Measurements from ENCODE around the gene SF3B6.

DNA sequence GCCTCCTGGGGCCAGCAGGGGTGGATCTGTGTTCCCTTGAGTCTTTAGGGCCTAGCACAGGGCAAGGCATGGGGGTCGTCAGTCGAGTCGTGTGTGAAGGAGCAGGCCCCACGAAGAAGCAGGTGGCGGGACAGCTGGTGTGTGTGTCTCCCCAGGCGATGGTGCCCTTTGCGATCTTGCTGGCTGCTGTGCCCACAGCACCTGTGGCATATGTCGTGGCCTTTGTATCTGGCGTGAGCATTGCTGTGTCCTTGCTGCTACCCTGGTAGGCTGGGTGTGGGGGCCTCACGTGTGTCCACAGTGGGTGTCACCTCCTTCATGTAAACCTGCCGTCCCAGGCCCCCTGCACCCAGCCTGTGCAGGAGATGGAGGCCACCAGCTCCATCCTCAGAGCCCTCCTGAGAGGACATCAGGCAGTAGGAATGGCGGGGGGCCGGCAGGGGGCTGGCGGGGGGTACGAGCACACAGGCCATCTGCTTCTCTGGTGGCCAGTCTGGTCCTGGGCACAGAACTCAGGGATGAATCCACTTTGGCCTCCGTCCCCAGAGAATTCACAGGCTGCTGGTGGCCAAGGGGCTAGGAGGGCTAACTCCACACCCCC, 53.1 kb downstream of the SF3B6 start:
- TF ChIP-seq CTCF (conservative IDR thresholded peaks at IDR 0.05; ENCODE audit: low read depth in 2 of 2) (no peak), STAT1 (IDR thresholded peaks at IDR 0.05; ENCODE audit: unreplicated experiment) (no peak), EZH2 (IDR thresholded peaks at IDR 0.05; ENCODE audit: low read depth, unreplicated experiment) (no peak)
